ENCODE data around the gene WDR47.
"Not testable (repeated sequence)": the region's sequence is repeated elsewhere in the genome, so short reads cannot be mapped to it uniquely, and the experiment has no call there.

WDR47 gene

DNA sequence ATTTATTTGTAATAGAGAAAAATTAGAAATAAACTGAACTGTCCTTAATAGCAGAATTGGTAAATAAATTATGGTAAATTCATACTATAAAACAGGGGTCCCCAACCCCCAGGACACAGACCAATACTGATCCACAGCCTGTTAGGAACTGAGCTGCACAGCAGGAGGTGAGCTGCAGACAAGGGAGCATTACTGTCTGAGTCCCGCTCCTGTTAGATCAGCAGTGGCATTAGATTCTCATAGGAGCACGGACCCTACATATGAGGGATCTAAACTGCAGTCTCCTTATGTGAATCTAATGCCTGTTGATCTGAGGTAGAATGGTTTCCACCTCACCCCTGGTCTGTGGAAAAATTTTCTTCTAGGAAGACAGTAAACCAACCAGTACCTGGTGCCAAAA lies 7.5 kb downstream of the WDR47 start:
- H3K4me3 ChIP-seq (ENCODE audit: low read depth, low read length), result no peak overlapping the region
- no peaks in the 10 kb centered on the region for H3K36me3 ChIP-seq
- TF ChIP-seq, protein P1, sequence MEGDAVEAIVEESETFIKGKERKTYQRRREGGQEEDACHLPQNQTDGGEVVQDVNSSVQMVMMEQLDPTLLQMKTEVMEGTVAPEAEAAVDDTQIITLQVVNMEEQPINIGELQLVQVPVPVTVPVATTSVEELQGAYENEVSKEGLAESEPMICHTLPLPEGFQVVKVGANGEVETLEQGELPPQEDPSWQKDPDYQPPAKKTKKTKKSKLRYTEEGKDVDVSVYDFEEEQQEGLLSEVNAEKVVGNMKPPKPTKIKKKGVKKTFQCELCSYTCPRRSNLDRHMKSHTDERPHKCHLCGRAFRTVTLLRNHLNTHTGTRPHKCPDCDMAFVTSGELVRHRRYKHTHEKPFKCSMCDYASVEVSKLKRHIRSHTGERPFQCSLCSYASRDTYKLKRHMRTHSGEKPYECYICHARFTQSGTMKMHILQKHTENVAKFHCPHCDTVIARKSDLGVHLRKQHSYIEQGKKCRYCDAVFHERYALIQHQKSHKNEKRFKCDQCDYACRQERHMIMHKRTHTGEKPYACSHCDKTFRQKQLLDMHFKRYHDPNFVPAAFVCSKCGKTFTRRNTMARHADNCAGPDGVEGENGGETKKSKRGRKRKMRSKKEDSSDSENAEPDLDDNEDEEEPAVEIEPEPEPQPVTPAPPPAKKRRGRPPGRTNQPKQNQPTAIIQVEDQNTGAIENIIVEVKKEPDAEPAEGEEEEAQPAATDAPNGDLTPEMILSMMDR (IDR thresholded peaks at IDR 0.05; ENCODE audit: low read depth, low read length), result no peak
- no peaks in the 10 kb centered on the region for H3K27me3 ChIP-seq (ENCODE audit: insufficient read depth, low read depth, severe bottlenecking)
- no peaks in the 10 kb centered on the region for H3K9me3 ChIP-seq (ENCODE audit: severe bottlenecking)
- DNase-seq, result no peak
- H3K27ac ChIP-seq, result no peak overlapping the region

DNA sequence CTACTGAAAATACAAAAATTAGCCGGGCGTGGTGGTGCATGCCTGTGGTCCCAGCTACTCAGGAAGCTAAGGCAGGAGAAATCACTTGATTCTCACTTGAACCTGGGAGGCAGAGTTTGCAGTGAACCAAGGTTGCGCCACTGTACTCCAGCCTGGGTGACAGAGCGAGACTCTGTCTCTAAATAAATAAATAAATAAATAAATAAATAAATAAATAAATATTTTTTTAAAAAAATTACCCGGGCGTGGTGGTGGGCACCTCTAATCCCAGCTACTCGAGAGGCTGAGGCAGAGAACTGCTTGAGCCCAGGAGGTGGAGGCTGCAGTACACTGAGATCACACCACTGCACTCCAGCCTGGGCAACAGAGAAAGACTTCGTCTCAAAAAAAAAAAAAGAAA lies 12.4 kb downstream of the WDR47 start:
- H3K9me3 ChIP-seq (ENCODE audit: severe bottlenecking); H3K27me3 ChIP-seq (ENCODE audit: insufficient read depth, low read depth, severe bottlenecking); DNase-seq: not testable (repeated sequence)

DNA sequence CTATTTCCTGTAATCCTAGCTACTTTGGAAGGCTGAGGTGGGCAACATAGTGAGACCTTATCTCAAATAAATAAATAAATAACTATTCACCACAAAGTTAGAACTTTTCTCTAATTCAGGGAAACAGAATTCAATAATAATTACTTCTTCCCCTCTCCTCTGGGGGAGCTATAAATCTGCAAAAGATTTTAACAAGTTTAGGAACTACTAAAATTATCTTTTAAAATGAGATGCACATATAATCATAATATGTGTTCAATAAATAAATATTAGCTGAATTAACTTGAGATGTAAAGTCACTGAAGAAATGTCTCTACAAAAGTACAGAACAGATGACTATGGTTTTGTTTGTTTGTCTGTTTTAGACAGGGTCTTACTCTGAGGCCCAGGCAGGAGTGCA lies 14.1 kb downstream of the WDR47 start:
- Histone ChIP-seq H3K4me3 (ENCODE audit: low read depth, low read length) (no peak overlapping the region), H3K9me3 (ENCODE audit: severe bottlenecking) (no peaks in the 10 kb centered on the region), H3K27ac (no peak overlapping the region), H3K36me3 (no peaks in the 10 kb centered on the region), H3K27me3 (ENCODE audit: insufficient read depth, low read depth, severe bottlenecking) (no peaks in the 10 kb centered on the region)
- no peak for DNase-seq
- TF ChIP-seq, protein P1 (IDR thresholded peaks at IDR 0.05; ENCODE audit: low read depth, low read length), result no peak

More for the DNA sequence above, 12.4 kb downstream of the WDR47 start:
- H3K4me3 ChIP-seq (ENCODE audit: low read depth, low read length); H3K36me3 ChIP-seq; H3K27ac ChIP-seq: not testable (repeated sequence)

DNA sequence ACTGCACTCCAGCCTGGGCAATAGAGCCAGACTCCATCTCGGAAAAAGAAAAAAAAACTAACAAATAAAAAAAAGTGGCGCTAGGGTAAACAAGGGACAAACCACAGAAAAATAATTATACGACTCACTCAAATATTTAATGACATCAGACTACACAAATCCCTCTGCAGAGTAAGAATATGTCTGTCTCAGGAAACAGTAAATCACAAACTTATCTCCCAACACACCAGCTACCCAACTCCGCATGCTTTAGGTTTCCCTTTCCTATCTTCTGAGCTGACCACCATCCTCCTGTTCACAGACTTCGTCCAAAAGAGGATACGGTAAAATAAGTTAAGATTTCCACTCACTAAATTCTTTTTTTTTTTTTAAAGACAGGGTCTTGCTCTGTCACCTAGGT lies 16.2 kb downstream of the WDR47 start:
- Histone ChIP-seq H3K27me3 (ENCODE audit: insufficient read depth, low read depth, severe bottlenecking) (no peaks in the 10 kb centered on the region), H3K9me3 (ENCODE audit: severe bottlenecking) (no peaks in the 10 kb centered on the region), H3K4me3 (ENCODE audit: low read depth, low read length) (no peak overlapping the region), H3K36me3 (peaks cover 6% of the 10 kb centered on the region), H3K27ac (no peak overlapping the region)
- TF ChIP-seq, protein P1 (IDR thresholded peaks at IDR 0.05; ENCODE audit: low read depth, low read length), result no peak
- no peak for DNase-seq

DNA sequence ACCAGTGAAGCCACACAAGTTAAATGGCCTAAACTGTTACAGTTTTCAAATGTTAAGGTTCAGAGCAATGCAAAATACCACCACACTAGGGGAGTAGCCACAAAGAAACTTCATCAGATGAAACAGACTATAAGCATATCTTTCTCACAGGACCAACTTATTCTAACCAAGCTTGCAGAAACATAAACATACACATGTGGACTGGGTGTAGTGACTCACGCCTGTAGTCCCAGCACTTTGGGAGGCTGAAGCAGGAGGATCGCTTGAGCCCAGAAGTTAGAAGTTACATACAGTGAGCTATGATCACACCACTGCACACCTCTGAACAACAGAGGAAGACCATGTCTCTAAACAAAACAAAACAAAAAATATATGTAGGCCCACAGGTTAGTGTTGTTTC lies 17.3 kb downstream of the WDR47 start:
- TF ChIP-seq, protein P1 (IDR thresholded peaks at IDR 0.05; ENCODE audit: low read depth, low read length), result no peak
- no peak for DNase-seq
- H3K27ac ChIP-seq, result no peak overlapping the region
- no peaks in the 10 kb centered on the region for H3K27me3 ChIP-seq (ENCODE audit: insufficient read depth, low read depth, severe bottlenecking)
- peaks cover 6% of the 10 kb centered on the region for H3K36me3 ChIP-seq
- H3K4me3 ChIP-seq (ENCODE audit: low read depth, low read length), result no peak overlapping the region
- H3K9me3 ChIP-seq (ENCODE audit: severe bottlenecking), result no peaks in the 10 kb centered on the region

DNA sequence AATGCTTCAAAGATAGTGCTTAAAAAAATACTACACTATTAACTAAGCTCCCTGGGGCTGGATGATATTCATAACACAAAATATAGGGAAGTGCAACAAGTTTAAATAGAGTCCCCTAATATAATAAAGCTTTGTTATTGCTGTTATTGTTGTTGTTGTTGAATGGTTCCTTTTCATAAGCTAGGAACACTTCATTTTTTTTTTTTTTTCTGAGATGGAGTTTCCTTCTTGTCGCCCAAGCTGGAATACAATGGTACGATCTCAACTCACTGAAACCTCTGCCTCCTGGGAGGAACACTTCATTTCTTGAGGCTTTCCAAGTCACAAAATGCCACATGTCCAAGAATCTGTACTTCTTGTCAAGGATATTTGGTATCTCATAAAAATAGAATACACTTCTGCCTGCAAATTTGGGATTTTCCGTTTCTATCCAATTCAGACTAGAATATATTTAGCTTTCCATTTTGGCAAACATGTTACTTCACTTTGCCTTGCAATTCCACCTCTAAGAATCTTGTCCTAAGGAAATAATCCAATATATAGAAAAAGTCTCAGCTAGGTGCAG lies 21.1 kb downstream of the WDR47 start:
- TF ChIP-seq, protein P1 (IDR thresholded peaks at IDR 0.05; ENCODE audit: low read depth, low read length), result no peak
- Histone ChIP-seq H3K27me3 (ENCODE audit: insufficient read depth, low read depth, severe bottlenecking) (no peaks in the 10 kb centered on the region), H3K27ac (no peak overlapping the region), H3K9me3 (ENCODE audit: severe bottlenecking) (peaks cover 3% of the 10 kb centered on the region), H3K36me3 (peaks cover 18% of the 10 kb centered on the region), H3K4me3 (ENCODE audit: low read depth, low read length) (no peak overlapping the region)
- no peak for DNase-seq

DNA sequence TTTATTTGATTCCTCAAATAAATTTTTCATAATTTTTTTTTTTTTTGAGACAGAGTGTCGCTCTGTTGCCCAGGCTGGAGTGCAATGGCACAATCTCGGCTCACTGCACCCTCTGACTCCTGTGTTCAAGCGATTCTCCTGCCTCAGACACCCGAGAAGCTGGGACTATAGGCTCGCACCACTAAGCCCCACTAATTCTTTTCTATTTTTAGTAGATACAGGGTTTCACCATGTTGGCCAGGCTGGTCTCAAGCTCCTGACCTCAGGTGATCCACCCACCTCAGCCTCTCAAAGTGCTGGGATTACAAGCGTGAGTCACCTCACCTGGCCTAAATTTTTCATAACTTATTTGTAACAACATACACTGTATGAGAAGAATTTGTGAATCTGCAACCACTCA lies 24.2 kb downstream of the WDR47 start:
- H3K27ac ChIP-seq, result 0 out of 2 replicates have a peak overlapping the region, but pooled peaks have one; percentile 19
- H3K4me3 ChIP-seq (ENCODE audit: low read depth, low read length); H3K9me3 ChIP-seq (ENCODE audit: severe bottlenecking); H3K27me3 ChIP-seq (ENCODE audit: insufficient read depth, low read depth, severe bottlenecking): not testable (repeated sequence)
- H3K36me3 ChIP-seq, result peaks cover 27% of the 10 kb centered on the region
- DNase-seq, result peak; percentile 52

Measured in WERI-Rb-1 (cell line).